C4-2B (cell line): Measurements from ENCODE around the gene MAML1.
"Not testable (repeated sequence)": the region's sequence is repeated elsewhere in the genome, so short reads cannot be mapped to it uniquely, and the experiment has no call there.

Source experiments
- H3K27ac ChIP-seq: fragments of 450-650 bp; 2 replicates; pipeline ENCODE4 v1.5.1; 2017
- ZFX ChIP-seq: fragments of 450-650 bp; IDR thresholded peaks from 2 replicates; pipeline ENCODE4 v1.6.1; 2017
- TF ChIP-seq, protein P1 (sequence below): fragments of 450-650 bp; conservative IDR thresholded peaks from 2 replicates; pipeline ENCODE4 v1.5.1; 2017; ENCODE audit warnings: mild to moderate bottlenecking

The MAML1 gene

DNA sequence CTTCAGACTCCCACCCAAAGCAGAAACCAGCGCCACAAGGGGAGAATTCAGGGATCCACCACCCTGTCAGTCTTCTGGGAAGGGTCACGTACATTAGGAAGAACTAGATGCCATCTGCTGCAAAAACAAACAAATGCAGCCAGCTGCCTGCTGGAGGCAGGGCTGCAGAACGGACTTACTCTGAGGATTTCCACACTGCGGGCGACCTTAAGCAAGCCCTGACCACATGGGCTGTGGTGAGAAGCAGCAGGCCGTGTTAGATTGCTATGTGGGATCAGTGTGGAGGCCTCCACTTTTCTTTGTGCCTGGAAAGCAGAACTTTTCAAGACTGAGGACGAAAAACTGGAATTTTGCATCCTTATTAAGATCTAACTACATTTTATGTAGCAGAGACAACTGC is 47.7 kb downstream of the MAML1 start:
- TF ChIP-seq ZFX: no peak
- TF ChIP-seq, protein P1, sequence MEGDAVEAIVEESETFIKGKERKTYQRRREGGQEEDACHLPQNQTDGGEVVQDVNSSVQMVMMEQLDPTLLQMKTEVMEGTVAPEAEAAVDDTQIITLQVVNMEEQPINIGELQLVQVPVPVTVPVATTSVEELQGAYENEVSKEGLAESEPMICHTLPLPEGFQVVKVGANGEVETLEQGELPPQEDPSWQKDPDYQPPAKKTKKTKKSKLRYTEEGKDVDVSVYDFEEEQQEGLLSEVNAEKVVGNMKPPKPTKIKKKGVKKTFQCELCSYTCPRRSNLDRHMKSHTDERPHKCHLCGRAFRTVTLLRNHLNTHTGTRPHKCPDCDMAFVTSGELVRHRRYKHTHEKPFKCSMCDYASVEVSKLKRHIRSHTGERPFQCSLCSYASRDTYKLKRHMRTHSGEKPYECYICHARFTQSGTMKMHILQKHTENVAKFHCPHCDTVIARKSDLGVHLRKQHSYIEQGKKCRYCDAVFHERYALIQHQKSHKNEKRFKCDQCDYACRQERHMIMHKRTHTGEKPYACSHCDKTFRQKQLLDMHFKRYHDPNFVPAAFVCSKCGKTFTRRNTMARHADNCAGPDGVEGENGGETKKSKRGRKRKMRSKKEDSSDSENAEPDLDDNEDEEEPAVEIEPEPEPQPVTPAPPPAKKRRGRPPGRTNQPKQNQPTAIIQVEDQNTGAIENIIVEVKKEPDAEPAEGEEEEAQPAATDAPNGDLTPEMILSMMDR: no peak
- no peak overlapping the region for H3K27ac ChIP-seq

DNA sequence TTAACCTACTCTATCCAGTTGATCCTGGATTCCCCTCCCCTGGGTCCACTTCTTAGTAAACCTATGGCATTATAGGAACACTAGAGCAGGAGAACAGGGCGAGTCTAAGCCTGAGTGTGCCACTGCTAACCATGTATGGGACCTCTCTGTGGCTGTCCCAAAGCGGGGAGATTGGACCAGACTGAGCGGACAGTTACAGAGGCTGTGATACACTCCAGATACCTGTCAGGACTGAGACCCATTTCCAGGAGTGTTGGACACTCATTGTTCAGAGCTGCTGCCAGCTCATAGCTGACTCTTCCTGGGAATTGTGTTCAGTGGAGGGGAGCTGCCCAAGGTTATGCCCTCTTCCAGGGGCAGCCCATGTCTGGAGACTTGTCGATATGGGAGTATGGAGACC is 49.2 kb downstream of the MAML1 start:
- H3K27ac ChIP-seq: no peak overlapping the region
- no peak for TF ChIP-seq ZFX
- TF ChIP-seq, protein P1: no peak

GRCh38 chr5:179783128-179783527 is 50.5 kb downstream of the MAML1 start:
- no peak overlapping the region for H3K27ac ChIP-seq
- no peak for TF ChIP-seq ZFX
- TF ChIP-seq, protein P1: no peak

DNA sequence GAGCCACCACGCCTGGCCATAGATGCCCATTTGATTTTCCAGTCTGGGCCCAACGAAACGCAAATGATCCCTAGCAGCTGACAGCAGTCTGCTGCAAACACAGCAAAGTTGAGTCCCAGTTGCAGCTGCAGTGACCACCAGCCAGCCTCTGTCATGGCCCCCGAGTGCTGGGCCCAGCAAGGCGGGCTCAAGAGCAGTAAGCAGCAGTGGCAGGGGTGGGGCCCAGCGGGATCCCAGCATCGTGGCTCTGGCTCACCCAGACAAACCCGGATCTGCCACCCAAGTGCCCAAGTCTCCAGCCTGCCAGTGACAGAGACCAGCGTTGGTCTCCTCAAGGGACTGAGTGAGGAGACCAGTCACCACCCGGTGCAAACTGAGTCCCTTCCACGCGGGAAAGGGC is 54.2 kb downstream of the MAML1 start:
- TF ChIP-seq, protein P1: no peak
- no peak for TF ChIP-seq ZFX
- no peak overlapping the region for H3K27ac ChIP-seq

- H3K27ac ChIP-seq: no peak overlapping the region
- TF ChIP-seq ZFX: no peak
- TF ChIP-seq, protein P1: no peak
Observed at GRCh38 chr5:179788193-179788854, 55.7 kb downstream of the MAML1 start.

- H3K27ac ChIP-seq: not testable (repeated sequence)
Observed at GRCh38 chr5:179789278-179789677, 56.7 kb downstream of the MAML1 start.

GRCh38 chr5:179791881-179792611 is 59.4 kb downstream of the MAML1 start:
- TF ChIP-seq, protein P1: no peak
- TF ChIP-seq ZFX: no peak
- no peak overlapping the region for H3K27ac ChIP-seq
